Esophagus squamous epithelium (tissue), 5 donors: ENCODE results near the gene ICAM3. TPM values are rescaled to one million over a fixed set of nuclear protein-coding genes. Genes with fewer than 3 reads are reported as not detected.

ENCODE experiments used
- DNase-seq: peaks from one replicate; lab custom pipeline; 2025; lab: John Stamatoyannopoulos, UW
- H3K27ac ChIP-seq, 4 donors: fragments of 200-600 bp; sonication (generic); one replicate each; pipeline ENCODE4 v1.5.1; 2016 to 2019; ENCODE audit warnings: mild to moderate bottlenecking in 1 of 4
- H3K27me3 ChIP-seq, 4 donors: fragments of 200-600 bp; sonication (generic); 1 replicate in 3 of 4; 2 replicates in 1 of 4; pipeline versions ENCODE4 v1.5.1 to v1.6.0; 2017 to 2021; ENCODE audit warnings: antibody characterized with exemption in 1 of 4
- H3K36me3 ChIP-seq, 3 donors: fragments of 200-600 bp; sonication (generic); one replicate each; pipeline ENCODE4 v1.5.1; 2016 to 2019
- H3K4me1 ChIP-seq, 3 donors: fragments of 200-600 bp; sonication (generic); one replicate each; pipeline ENCODE4 v1.5.1; 2017 to 2019
- H3K4me3 ChIP-seq, 4 donors: fragments of 200-600 bp; sonication (generic); 1 replicate in 3 of 4; 2 replicates in 1 of 4; pipeline ENCODE4 v1.5.1; 2016 to 2019; ENCODE audit warnings: mild to moderate bottlenecking in 2 of 4, moderate library complexity in 1 of 4
- H3K9me3 ChIP-seq, 3 donors: fragments of 200-600 bp; sonication (generic); one replicate each; pipeline ENCODE4 v1.5.1; 2016 to 2019
- CTCF ChIP-seq, 6 experiments: fragments of 450-650 bp in 4 of 6; fragments of 200-600 bp in 2 of 6; sonication (generic) in 2 of 6; IDR thresholded peaks; one replicate each; pipeline ENCODE4 v1.5.1; 2016 to 2019; ENCODE audit warnings: antibody characterized with exemption in 6 of 6, mild to moderate bottlenecking in 4 of 6, moderate library complexity in 4 of 6
- POLR2A ChIP-seq, 4 donors: fragments of 450-650 bp; IDR thresholded peaks; one replicate each; pipeline ENCODE4 v1.6.1; 2017; ENCODE audit warnings: antibody characterized with exemption in 4 of 4, mild to moderate bottlenecking in 4 of 4, moderate library complexity in 3 of 4
- WGBS, 2 donors: methylation state at CpG; one replicate each; pipeline ENCODE4 v1.1.5; 2018; 5-methylcytosine and 5-hydroxymethylcytosine counted together
- intact Hi-C: fragments of 100-400 bp; cut with DNase I; formaldehyde crosslinking; loops from one replicate; pipeline ENCODE4 v1.15.0; 2022
- total RNA-seq, 4 donors: library from RNA; depleted of rRNA; stranded (reverse); fragments of >200 nt; gene quantifications; one replicate each; pipeline ENCODE4 v1.1.0, GENCODE V29; 2016
- donor health status: DM: yes; HTN: yes; CAD: no.

ICAM3 gene
- total RNA-seq, 4 donors from 2014 or later: 4.3 to 22.7 (median 8.0) TPM

DNA sequence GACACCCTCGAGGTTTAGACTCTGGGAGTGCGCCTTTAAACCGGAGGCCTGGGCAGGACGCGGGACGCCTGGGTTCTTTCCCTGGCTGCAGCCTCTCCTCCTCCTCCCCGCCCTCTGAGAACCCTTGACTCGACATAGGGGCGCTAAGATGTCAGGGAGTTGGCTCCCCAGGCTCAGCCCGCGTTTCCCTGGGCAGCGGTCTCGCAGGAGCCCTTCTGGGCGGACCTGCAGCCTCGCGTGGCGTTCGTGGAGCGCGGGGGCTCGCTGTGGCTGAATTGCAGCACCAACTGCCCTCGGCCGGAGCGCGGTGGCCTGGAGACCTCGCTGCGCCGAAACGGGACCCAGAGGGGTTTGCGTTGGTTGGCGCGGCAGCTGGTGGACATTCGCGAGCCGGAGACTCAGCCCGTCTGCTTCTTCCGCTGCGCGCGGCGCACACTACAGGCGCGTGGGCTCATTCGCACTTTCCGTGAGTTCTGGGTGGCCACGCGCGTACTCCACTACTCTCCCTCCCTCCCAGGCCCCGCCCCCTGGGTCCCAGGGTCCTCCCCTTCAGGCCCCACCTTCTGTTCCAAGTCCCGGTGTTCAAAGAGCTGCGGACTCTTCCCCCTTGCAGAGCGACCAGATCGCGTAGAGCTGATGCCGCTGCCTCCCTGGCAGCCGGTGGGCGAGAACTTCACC lies 48.4 kb downstream of the ICAM3 start:
- WGBS, 2 donors: 0 to 2% methylated on average over 6 of the region's 57 CpGs
- no peaks in the 10 kb centered on the region for H3K36me3 ChIP-seq
- no peak for TF ChIP-seq CTCF (IDR thresholded peaks at IDR 0.05)
- peak in 1 of 4 donors; percentile 46 for TF ChIP-seq POLR2A (IDR thresholded peaks at IDR 0.05)
- H3K4me3 ChIP-seq: peak overlapping the region; percentile 18 to 66 (median 41)
- H3K27ac ChIP-seq: peak overlapping the region in 2 of 4 donors; percentile 36 to 52
- intact Hi-C loops: no loop called here
- DNase-seq: no peak
- no peaks in the 10 kb centered on the region for H3K9me3 ChIP-seq
- peaks cover 69 to 100% (median 70%) of the 10 kb centered on the region in 3 donors for H3K4me1 ChIP-seq
- peaks cover 27 to 93% (median 41%) of the 10 kb centered on the region in 4 donors for H3K27me3 ChIP-seq

DNA sequence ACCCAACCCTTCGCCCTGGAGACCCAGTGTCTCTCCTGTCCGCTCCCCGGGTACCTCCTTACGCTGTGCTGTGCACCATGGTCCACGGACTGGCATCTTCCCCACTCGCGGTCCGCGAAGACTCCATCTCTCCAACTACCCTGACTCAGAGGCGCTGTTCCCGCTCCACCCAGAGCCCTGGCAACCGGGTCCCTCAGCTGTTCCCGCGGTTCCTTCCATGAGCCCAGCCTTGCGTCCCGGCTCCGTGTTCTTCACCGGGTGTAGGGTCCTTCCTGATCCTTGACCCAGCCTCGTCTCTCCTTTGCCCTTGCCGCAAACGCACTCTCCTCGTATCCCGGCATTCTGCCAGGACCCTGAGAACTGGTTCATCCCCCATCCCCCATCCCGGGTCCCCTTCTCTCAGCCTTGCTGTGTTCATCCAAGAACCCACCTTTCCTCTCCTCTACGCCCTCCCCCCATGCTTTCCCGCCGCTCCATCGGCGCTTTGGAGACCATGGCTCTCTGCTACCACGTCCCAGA lies 49.0 kb downstream of the ICAM3 start:
- DNase-seq: no peak
- TF ChIP-seq CTCF (IDR thresholded peaks at IDR 0.05) (no peak), POLR2A (IDR thresholded peaks at IDR 0.05) (no peak)
- Histone ChIP-seq H3K4me3 (peak overlapping the region; percentile 20 to 66 (median 41)), H3K27me3 (peaks cover 24 to 87% (median 39%) of the 10 kb centered on the region in 4 donors), H3K4me1 (peaks cover 66 to 100% (median 70%) of the 10 kb centered on the region in 3 donors), H3K9me3 (no peaks in the 10 kb centered on the region), H3K36me3 (peaks cover 0 to 6% (median 0%) of the 10 kb centered on the region in 3 donors), H3K27ac (peak overlapping the region in 1 of 4 donors; percentile 52)
- whole genome bisulfite sequencing, 2 donors: 1 to 3% methylated on average over 30 of the region's 30 CpGs
- intact Hi-C loops: no loop called here

GRCh38 chr19:10289836-10290356 lies 49.5 kb downstream of the ICAM3 start, which contains the start of gene ICAM5:
Gene ICAM5, plus strand, starts transcription at chr19:10289952. Its CDS starts 92 bp downstream, at chr19:10290044.
- no peak for TF ChIP-seq CTCF (IDR thresholded peaks at IDR 0.05)
- TF ChIP-seq POLR2A (IDR thresholded peaks at IDR 0.05): no peak
- Histone ChIP-seq H3K27me3 (peaks cover 19 to 82% (median 36%) of the 10 kb centered on the region in 4 donors), H3K4me3 (peak within 1 kb of the TSS; percentile 20 to 66 (median 41)), H3K4me1 (peaks cover 62 to 100% (median 65%) of the 10 kb centered on the region in 3 donors), H3K9me3 (no peaks in the 10 kb centered on the region), H3K36me3 (peaks cover 0 to 11% (median under 1%) of the 10 kb centered on the region in 3 donors), H3K27ac (peak within 1 kb of the TSS in 2 of 4 donors; percentile 41 to 52)
- 0 to 1% methylated on average over 8 to 12 of the region's 45 CpGs for WGBS, 2 donors
- DNase-seq: no peak
- intact Hi-C loops: no loop called here

DNA sequence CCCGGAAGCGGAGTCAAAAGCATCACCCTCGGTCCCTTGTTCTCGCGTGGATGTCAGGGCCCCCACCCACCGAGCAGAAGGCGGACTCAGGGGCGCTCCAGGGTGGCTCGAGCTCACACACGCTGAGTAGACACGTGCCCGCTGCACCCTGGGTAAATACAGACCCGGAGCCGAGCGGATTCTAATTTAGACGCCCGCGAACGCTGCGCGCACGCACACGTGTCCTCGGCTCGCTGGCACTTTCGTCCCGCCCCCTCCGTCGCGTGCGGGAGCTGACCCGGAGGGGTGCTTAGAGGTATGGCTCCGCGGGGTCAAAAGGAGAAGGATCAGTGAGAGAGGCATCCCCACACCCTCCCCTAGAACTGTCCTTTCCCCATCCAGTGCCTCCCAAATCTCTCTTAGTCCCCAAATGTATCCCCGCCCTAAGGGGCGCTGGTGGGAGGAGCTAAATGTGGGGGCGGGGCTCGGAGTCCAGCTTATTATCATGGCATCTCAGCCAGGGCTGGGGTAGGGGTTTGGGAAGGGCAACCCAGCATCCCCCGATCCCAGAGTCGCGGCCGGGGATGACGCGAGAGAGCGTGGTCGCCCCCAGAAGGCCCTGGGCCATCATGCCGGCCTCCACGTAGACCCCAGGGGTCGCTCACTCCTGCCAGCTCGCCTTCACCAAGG lies 50.1 kb downstream of the ICAM3 start:
- TF ChIP-seq POLR2A (IDR thresholded peaks at IDR 0.05) (no peak), CTCF (IDR thresholded peaks at IDR 0.05) (no peak)
- no peaks in the 10 kb centered on the region for H3K9me3 ChIP-seq
- intact Hi-C loops: no loop called here
- H3K27me3 ChIP-seq: peaks cover 15 to 77% (median 31%) of the 10 kb centered on the region in 4 donors
- no peak for DNase-seq
- 1 to 2% methylated on average over 11 to 20 of the region's 50 CpGs for WGBS, 2 donors
- peak overlapping the region in 1 of 4 donors; percentile 41 for H3K27ac ChIP-seq
- H3K36me3 ChIP-seq: peaks cover 0 to 17% (median 6%) of the 10 kb centered on the region in 3 donors
- H3K4me1 ChIP-seq: peaks cover 62 to 94% (median 65%) of the 10 kb centered on the region in 3 donors
- peak overlapping the region; percentile 20 to 66 (median 41) for H3K4me3 ChIP-seq
